ENCODE data around the gene NOVA2.
A peak's percentile ranks its signal among the peaks of the same experiment; 100 is the strongest.

Gene NOVA2

GRCh38 chr19:46000491-46001246 lies 27.0 kb upstream of the NOVA2 start:
- DNase-seq (ENCODE audit: low read depth) = peak; percentile 74

DNA sequence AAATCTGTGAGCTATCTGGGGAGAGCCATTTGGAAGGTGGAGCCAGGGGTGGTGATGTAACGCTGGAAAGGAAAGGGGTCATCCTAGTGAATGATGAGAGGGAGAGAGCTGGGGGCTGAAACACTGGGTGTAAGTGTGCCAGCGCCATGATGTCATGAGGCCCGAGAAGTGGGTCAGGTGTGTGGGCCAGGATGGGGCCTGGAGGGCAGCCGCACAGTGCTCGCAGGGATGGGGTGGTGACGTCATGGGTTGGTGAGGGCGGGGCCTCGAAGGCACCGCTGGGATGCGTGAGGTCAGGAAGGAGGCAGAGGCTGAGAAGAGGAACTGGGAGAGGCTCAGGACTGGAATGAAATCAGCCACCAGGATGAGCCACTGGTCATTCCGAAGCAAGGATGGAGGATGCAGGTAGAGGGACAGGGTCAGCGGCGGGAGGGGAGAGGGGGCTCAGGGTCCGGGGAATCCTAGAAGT lies 26.0 kb upstream of the NOVA2 start:
- no peak for DNase-seq (ENCODE audit: low read depth)

DNA sequence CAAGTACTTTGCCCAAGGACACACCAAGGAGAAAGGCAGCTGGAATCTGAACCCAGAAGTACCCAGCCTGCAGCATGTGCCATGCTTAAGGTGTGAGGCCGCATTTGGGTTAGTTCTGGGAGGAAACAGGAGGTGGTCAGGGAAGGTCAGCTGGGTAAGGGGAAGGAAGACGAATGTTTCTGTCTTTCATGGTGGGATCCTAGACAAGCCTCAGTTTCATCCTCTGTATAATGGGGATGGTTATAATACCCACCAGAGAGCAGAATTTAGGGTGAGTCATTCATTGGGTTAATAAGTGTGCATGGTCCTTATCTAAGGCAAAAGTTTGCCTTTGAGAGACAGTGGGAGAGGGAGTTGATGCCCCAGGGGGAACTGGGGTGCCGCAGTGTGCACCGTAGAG lies 25.2 kb upstream of the NOVA2 start:
- DNase-seq (ENCODE audit: low read depth) = no peak

GRCh38 chr19:45996933-45997332 lies 23.3 kb upstream of the NOVA2 start:
- DNase-seq (ENCODE audit: low read depth) = no peak

GRCh38 chr19:45995715-45996385 lies 22.2 kb upstream of the NOVA2 start:
- no peak for DNase-seq (ENCODE audit: low read depth)

DNA sequence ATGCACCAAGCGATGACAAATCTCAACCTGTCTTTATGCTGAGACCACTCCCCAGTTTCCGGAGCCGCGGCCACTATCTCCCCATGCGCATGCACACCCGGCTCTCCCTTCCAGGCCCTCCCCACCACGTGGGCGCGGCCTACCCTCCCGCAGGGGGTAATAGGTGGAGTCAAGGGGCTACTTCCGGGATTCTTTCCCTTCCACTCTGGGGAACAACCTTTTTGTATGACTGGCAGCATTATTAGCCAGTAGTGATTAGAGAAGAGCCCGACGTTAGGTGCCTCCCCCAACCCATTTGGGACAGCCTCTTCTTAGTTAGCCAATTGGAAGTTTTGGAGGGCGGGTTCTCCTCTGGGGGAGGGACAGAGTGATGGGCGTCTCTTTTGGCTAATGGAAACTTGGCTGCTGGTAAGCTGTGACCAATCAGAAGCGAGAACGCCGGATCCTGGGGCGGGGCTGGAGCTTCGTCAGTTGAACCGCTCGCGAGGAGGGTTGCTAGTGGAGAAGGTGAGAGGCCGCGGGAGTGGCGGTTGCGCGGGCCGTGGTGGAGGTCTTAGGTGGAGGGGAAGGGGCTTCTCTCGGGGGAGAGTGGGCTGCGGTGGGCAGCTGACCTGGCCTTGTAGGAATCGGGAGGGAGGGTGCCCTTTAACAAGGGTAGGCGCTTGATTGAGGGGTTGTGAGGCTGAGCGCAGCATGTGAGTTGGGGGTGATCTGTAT lies 21.5 kb upstream of the NOVA2 start, which contains the start of gene CCDC61:
TSS of gene CCDC61 (plus strand) at position 470 of the 717 bp plus-strand sequence. CDS start 7,552 bp downstream, outside the sequence.
- DNase-seq (ENCODE audit: low read depth) = peak; percentile 95

- no peak for DNase-seq (ENCODE audit: low read depth)
These were observed 20.9 kb upstream of the NOVA2 start for GRCh38 chr19:45994456-45994997.

GRCh38 chr19:45990113-45990728 lies 16.6 kb upstream of the NOVA2 start:
- DNase-seq (ENCODE audit: low read depth) = no peak

GRCh38 chr19:45985321-45985720 lies 11.7 kb upstream of the NOVA2 start:
- no peak for DNase-seq (ENCODE audit: low read depth)

DNA sequence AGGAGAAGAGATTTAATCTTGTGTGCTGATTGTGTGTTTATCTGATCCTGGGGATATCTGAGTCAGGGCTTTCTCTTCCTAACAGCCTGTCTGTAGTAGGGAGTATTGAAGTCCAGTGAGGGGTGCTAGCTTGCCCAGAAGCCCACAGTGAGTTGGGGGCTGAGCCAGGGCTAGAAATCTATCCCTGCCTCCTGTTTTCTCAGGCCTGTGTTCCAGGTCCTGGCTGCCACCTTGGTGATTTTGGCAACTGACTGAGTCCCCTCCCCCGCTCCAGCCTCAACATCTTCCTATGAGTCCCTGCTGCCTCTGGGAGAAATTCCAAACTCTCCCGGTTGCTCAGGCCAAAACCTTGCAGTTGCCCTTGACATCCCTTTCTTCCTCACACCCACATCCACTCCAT lies 7.7 kb upstream of the NOVA2 start:
- no peak for DNase-seq (ENCODE audit: low read depth)

DNA sequence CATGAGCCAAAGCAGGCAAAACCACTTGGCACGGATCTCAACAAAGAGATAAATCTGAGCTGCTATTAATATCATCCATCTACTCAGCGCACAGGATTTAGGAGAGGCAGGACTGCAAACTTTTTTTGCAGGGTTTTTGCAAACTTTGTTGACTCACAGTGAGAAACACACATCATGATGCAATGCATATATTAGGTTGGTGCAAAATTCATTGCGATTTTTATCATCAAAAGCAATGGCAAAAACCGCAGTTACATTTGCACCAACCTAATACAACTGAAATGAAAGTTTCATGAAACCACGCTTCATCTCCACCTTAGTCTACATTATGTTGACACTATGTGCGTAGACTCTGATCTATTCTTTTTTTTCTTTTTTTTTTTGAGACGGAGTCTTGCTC lies 4.5 kb upstream of the NOVA2 start:
- DNase-seq (ENCODE audit: low read depth) = no peak

GRCh38 chr19:45976178-45976577 lies 2.5 kb upstream of the NOVA2 start:
- no peak for DNase-seq (ENCODE audit: low read depth)

DNA sequence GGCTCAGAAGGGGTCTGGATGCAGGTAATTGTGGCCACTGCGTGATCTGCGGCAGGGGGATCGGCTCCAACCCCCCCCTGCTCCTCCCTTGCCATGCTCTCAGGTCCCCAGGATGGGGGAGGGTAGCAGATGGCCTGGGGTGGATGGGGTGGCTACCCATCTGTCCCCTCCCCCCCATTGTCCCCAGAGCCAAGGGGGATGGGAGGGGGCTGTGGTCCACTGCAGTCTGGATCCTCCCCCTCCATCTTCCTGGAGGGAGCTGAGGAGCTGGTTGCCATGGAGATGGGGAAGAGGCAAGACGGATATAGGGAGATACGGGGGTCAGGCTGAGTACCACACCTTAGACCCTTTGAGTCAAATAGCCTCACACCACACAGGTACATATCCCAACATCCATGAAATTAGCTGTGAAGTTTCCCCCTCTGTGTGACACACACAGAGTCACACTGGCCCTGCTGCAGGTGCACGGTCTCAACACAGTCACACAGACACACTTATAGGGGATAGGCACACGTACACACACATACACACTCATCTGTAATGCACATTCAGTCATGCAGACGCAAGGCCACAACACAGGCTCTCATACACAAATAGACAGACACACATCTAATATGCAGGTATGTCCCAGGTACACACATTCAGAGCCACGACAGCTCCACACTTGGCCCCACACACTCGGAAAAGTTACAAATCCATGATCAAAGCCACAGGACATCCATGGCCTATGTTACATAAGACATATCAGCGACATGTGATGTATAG lies 1.8 kb upstream of the NOVA2 start:
- no peak for DNase-seq (ENCODE audit: low read depth)

DNA sequence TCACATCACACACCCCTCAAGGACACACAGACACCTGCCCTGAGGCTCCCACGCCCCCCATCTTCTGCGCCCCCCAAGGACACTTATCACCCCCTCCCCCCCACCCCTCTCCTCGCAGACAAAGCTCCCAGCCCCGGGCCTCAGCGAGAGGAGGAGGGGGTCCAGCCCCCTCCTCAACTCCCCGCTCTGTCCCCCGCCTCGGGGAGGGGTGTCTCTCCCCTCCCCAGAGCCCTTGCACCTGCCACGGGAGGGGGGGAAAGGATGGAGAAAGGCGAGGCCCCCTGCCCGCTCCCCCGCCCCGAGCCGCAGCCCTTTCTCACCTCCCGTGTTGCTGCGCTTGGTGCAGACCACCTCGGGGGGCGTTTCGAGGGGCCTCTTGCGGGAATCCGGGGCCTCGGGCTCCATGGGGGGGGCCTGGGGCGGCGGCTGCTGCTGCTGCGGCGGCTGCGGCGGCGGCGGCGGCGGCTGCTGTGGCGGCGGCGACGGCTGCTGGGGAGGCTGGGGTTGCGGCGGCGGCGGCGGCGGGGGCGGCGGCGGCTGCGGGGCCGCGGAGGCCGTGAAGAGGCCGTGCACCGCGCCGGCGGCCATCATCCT lies 621 bp downstream of the NOVA2 start:
- no peak for DNase-seq (ENCODE audit: low read depth)

DNA sequence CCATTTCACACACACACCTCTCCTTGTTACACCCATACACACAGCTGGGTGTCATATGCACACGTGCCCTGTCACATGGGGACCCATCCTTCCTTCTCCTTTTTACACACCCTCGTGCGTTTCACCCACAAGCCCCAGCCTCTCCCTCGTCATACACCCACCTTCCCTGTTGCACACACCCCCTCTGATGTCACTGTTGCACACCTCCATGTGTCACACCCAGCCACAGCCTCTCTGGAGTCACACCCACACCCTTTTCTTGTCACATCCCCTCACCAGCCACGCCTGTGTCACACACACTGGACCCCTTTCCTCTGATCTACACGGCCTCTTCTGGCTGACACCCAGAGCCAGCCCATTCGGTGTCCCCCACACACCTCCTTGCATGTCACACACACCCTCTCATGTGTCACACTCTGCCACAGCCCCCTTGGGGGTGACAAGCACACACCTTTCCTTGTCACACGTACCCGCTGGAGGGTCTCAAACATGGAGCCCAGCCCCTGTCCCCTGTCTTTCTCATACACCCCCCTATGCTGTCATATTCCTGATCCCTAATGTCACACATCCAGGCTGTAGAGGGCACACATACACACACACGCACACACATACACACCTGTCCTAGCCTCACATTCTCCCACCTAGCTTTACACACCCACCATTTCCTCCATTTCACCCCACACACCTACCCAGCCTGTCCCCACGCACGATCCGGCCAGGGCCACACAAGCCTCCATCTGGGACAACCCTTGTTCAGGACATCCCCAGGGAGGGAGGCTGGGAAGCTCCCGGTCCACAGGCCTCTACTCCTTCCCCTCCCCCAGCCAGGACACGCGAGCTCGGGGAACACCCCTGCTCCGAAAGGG lies 1.4 kb downstream of the NOVA2 start:
- no peak for DNase-seq (ENCODE audit: low read depth)

DNA sequence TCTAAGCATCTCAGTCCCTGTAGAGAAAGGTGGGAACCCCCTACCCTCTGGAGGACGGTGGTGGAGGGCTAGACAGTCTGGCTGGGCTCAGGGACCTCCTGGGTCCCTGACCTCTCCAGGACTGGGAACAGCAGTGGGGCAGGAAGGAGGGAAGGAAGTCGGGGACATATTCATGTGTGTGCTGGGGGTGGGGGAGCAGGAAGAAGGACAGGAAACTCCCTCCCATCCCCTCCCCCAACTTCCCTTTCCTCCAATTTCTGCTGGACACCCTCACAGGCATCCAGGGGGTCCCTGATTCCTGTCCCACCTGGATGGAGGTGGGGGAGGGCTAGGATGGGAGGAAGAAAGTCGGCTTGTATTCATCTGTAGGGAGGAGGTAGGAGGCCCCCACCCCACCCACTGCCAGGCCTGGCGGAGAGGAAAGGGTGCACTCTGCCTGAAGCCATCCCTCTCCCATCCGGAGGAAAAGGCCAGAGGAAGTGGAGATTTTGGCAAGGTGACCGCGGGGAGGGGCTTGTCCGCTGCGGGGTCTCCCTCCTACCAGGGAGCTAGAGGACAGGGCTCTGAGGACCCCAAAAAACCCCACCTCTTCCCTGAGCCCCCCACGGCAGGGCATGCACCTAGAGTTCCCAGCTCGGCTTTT lies 2.3 kb downstream of the NOVA2 start:
- no peak for DNase-seq (ENCODE audit: low read depth)

- DNase-seq (ENCODE audit: low read depth) = no peak
These were observed 4.0 kb downstream of the NOVA2 start for GRCh38 chr19:45969676-45970075.

- DNase-seq (ENCODE audit: low read depth) = no peak
These were observed 5.0 kb downstream of the NOVA2 start for GRCh38 chr19:45968626-45969025.

GRCh38 chr19:45967246-45967645 lies 6.4 kb downstream of the NOVA2 start:
- DNase-seq (ENCODE audit: low read depth) = no peak
